ENCODE results near the gene LCE7A. TPM values are rescaled to one million over a fixed set of nuclear protein-coding genes. Genes with fewer than 3 reads are reported as not detected.

The LCE7A gene
- total RNA-seq, 4 donors from 2014 or later, result not detected

DNA sequence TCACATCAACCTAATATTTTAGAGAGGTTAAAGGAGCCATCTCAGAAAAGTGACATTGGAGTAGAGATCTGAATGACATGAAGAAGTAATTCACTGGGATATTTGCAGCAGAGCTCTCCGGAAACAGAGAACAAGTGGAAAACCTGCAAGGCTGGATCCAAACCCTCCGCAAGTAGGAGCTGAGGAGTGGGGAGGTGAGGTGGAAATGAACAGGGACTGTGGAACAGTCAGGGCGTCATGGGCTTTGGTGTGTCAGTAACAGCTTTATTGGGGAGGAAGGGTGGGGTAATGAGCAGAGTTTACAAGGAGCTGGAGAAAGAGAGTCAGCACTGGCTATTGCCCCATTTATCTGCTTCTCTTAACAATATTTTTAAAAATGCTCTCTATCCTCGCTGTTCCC is 39.2 kb downstream of the LCE7A start:
- 76 to 84% methylated on average over 4 of the region's 4 CpGs for WGBS, 2 donors
- H3K27ac ChIP-seq, result no peak overlapping the region
- no peak for DNase-seq
- intact Hi-C loops (cut with DNase I), result no loop called here
- H3K4me1 ChIP-seq, result peaks cover 0 to 6% of the 10 kb centered on the region in 2 donors
- no peak overlapping the region for H3K4me3 ChIP-seq (replicated peaks in 1 of 3)
- no peaks in the 10 kb centered on the region for H3K36me3 ChIP-seq
- no peak for TF ChIP-seq POLR2A (IDR thresholded peaks at IDR 0.05)
- no peaks in the 10 kb centered on the region for H3K9me3 ChIP-seq
- H3K27me3 ChIP-seq, result no peaks in the 10 kb centered on the region

DNA sequence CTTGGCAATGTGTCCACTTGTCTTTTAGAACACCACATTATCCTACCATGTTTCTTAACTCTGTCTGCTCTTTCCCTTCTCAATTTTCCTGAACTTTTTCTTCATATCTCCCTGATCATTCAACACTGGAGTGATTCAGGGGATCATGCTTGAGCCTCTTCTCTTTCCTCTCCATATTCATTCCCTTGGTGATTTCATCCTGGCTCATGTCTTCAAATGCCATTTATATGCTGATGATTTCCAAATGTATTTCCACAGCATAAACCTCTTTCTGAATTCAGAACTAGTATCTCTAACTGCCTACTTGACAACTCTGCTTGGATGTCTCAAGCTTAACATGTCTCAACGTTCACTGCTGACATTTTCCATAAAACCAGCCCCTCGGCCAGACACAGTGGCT is 40.1 kb downstream of the LCE7A start:
- Histone ChIP-seq H3K27ac (no peak overlapping the region), H3K4me1 (peaks cover 0 to 6% of the 10 kb centered on the region in 2 donors), H3K9me3 (no peaks in the 10 kb centered on the region), H3K36me3 (no peaks in the 10 kb centered on the region), H3K4me3 (replicated peaks in 1 of 3) (no peak overlapping the region), H3K27me3 (no peaks in the 10 kb centered on the region)
- DNase-seq, result no peak
- intact Hi-C loops (cut with DNase I), result no loop called here
- TF ChIP-seq POLR2A (IDR thresholded peaks at IDR 0.05), result no peak
- TF ChIP-seq, protein P1, sequence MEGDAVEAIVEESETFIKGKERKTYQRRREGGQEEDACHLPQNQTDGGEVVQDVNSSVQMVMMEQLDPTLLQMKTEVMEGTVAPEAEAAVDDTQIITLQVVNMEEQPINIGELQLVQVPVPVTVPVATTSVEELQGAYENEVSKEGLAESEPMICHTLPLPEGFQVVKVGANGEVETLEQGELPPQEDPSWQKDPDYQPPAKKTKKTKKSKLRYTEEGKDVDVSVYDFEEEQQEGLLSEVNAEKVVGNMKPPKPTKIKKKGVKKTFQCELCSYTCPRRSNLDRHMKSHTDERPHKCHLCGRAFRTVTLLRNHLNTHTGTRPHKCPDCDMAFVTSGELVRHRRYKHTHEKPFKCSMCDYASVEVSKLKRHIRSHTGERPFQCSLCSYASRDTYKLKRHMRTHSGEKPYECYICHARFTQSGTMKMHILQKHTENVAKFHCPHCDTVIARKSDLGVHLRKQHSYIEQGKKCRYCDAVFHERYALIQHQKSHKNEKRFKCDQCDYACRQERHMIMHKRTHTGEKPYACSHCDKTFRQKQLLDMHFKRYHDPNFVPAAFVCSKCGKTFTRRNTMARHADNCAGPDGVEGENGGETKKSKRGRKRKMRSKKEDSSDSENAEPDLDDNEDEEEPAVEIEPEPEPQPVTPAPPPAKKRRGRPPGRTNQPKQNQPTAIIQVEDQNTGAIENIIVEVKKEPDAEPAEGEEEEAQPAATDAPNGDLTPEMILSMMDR (IDR thresholded peaks at IDR 0.05), result no peak
- WGBS, 2 donors, result 65 to 85% methylated on average over 2 of the region's 2 CpGs

GRCh38 chr1:152901631-152902030 is 41.8 kb downstream of the LCE7A start:
- Histone ChIP-seq H3K36me3 (no peaks in the 10 kb centered on the region), H3K4me1 (no peaks in the 10 kb centered on the region), H3K4me3 (replicated peaks in 1 of 3) (no peak overlapping the region), H3K27me3 (no peaks in the 10 kb centered on the region), H3K9me3 (no peaks in the 10 kb centered on the region), H3K27ac (no peak overlapping the region)
- TF ChIP-seq, protein P1 (IDR thresholded peaks at IDR 0.05), result no peak
- no peak for TF ChIP-seq POLR2A (IDR thresholded peaks at IDR 0.05)
- 87 to 89% methylated on average over 3 to 5 of the region's 5 CpGs for WGBS, 2 donors
- DNase-seq, result no peak
- intact Hi-C loops (cut with DNase I), result no loop called here

DNA sequence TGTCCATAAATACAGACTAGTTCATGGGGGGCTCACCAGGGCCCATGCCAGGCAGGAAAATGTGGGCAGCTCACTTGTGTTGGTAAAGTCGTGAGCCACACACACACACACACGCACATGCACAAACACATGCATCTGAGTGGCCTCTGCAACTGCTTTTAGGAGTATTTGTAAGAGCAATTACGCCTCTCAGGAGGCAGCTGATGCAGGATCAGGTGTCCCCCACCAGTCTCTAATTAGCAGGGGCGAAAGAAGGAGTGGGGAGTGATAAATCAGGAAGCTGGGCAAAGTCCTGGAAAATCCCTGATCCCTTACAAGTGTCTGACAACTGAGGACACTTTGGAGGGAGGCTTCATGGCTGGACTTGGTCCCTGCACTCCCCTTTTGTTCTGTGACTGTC is 42.8 kb downstream of the LCE7A start:
- no peak for TF ChIP-seq POLR2A (IDR thresholded peaks at IDR 0.05)
- TF ChIP-seq, protein P1 (IDR thresholded peaks at IDR 0.05), result no peak
- Histone ChIP-seq H3K4me1 (no peaks in the 10 kb centered on the region), H3K27ac (no peak overlapping the region), H3K27me3 (no peaks in the 10 kb centered on the region), H3K36me3 (no peaks in the 10 kb centered on the region), H3K4me3 (replicated peaks in 1 of 3) (no peak overlapping the region), H3K9me3 (no peaks in the 10 kb centered on the region)
- intact Hi-C loops (cut with DNase I), result no loop called here
- 82 to 87% methylated on average over 4 of the region's 4 CpGs for WGBS, 2 donors
- DNase-seq, result no peak

- TF ChIP-seq, protein P1 (IDR thresholded peaks at IDR 0.05), result no peak
- TF ChIP-seq POLR2A (IDR thresholded peaks at IDR 0.05), result no peak
- Histone ChIP-seq H3K4me3 (replicated peaks in 1 of 3) (no peak overlapping the region), H3K27me3 (no peaks in the 10 kb centered on the region), H3K9me3 (no peaks in the 10 kb centered on the region), H3K27ac (no peak overlapping the region), H3K36me3 (no peaks in the 10 kb centered on the region), H3K4me1 (no peaks in the 10 kb centered on the region)
- intact Hi-C loops (cut with DNase I), result no loop called here
- 86 to 92% methylated on average over 7 of the region's 7 CpGs for WGBS, 2 donors
- DNase-seq, result no peak
These were observed 45.1 kb downstream of the LCE7A start for GRCh38 chr1:152904688-152905440.
